ENCODE data around the gene GPR18.
"Not testable (repeated sequence)": the region's sequence is repeated elsewhere in the genome, so short reads cannot be mapped to it uniquely, and the experiment has no call there.

The GPR18 gene

DNA sequence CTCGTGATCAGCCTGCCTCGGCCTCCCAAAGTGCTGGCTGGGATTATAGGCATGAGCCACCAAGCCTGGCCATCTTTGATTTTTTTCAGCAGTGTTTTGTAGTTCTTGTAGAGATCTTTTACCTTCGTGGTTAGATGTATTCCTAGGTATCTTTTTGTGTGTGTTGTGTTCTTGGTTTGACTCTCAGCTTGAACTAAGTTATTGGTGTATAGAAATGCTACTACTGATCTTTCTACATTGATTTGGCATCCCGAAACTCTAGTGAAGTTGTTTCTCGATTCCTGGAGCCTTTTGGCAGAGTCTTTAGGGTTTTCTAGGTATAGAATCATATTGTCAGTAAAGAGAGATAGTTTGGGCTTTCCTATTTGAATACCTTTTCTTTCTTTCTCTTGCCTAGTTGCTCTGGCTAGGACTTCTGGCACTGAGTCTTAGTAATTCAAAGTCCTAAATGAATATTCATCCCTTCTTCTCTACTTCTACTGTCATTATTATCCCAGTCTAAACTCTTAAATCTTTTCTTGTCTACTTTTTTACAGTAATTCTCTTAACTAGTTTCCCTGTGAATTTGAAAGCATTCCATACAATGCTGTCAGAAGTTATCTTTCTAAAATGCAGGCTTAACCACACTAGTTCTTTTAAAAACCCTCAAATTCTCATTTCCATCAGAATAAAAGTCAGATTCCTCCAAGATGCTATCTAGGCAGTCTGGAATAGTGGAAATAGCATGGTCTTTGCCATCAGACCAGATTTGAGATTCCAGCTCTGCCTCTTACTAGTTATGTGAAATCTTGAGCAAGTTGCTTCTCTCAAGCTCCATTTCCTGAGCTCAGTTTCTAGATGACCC is 7.0 kb downstream of the GPR18 start:
- in situ Hi-C loops (cut with HindIII; ENCODE audit: low sequenced_read_pairs): no loop called here
- DNase-seq (ENCODE audit: low read depth, low spot score): no peak
- TF ChIP-seq, protein P1, sequence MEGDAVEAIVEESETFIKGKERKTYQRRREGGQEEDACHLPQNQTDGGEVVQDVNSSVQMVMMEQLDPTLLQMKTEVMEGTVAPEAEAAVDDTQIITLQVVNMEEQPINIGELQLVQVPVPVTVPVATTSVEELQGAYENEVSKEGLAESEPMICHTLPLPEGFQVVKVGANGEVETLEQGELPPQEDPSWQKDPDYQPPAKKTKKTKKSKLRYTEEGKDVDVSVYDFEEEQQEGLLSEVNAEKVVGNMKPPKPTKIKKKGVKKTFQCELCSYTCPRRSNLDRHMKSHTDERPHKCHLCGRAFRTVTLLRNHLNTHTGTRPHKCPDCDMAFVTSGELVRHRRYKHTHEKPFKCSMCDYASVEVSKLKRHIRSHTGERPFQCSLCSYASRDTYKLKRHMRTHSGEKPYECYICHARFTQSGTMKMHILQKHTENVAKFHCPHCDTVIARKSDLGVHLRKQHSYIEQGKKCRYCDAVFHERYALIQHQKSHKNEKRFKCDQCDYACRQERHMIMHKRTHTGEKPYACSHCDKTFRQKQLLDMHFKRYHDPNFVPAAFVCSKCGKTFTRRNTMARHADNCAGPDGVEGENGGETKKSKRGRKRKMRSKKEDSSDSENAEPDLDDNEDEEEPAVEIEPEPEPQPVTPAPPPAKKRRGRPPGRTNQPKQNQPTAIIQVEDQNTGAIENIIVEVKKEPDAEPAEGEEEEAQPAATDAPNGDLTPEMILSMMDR (IDR thresholded peaks at IDR 0.05; ENCODE audit: low read depth, low read length): no peak

GRCh38 chr13:99249606-99250005 is 8.6 kb downstream of the GPR18 start:
- DNase-seq (ENCODE audit: low read depth, low spot score); in situ Hi-C loops (cut with HindIII; ENCODE audit: low sequenced_read_pairs); H3K4me3 ChIP-seq (ENCODE audit: low read depth, low read length): not testable (repeated sequence)

More for the DNA sequence above, 7.0 kb downstream of the GPR18 start:
- H3K4me3 ChIP-seq (ENCODE audit: low read depth, low read length): no peak overlapping the region

DNA sequence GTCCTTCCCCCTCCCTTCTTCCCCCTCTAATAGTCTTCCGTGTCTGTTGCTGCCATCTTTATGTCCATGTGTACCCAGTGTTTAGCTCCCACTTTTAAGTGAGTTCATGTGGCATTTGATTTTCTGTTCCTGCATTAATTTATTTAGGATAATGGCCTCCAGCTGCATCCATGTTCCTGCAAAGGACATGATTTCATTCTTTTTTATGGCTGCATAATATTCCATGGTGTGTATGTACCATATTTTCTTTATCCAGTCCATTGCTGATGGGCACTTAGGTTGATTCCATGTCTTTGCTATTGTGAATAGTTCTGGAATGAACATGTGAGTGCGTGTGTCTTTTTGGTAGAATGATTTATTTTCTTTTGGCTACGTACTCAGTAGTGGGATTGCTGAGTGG is 9.0 kb downstream of the GPR18 start:
- in situ Hi-C loops (cut with HindIII; ENCODE audit: low sequenced_read_pairs); H3K4me3 ChIP-seq (ENCODE audit: low read depth, low read length); DNase-seq (ENCODE audit: low read depth, low spot score): not testable (repeated sequence)

GRCh38 chr13:99246100-99246499 is 12.1 kb downstream of the GPR18 start:
- in situ Hi-C loops (cut with HindIII; ENCODE audit: low sequenced_read_pairs): no loop called here
- TF ChIP-seq, protein P1 (IDR thresholded peaks at IDR 0.05; ENCODE audit: low read depth, low read length): no peak
- H3K4me3 ChIP-seq (ENCODE audit: low read depth, low read length): no peak overlapping the region
- DNase-seq (ENCODE audit: low read depth, low spot score): no peak

DNA sequence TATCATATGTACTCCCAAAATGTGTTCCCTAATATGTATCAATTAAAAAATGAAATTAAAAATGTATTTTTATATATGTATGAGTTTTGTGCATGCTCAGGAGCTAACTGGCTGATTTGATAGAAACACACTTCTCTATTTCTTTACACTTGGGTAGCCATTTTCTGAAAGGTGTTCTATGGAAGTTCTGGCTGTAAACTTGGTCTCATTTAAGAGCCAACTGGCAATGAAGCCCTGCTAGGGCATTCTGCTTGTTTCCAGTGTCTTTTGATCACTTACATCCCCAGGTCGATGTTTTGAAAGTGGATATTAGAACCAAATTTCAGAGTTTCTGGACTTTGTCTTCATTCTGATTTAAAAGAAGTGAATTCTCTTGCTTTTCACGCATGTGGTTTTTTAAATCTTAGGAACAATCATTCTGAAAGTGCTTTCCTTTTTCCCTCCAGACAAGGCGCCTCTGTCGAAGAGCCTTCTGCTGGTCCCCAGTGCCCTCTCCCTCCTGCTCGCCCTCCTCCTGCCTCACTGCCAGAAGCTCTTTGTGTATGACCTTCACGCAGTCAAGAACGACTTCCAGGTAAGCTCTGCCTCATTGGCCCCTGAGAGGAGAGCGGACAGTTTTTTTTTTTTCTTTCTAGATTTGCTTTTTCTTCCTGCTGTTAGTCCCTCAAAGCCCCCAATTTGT is 20.1 kb downstream of the GPR18 start:
- no peak for DNase-seq (ENCODE audit: low read depth, low spot score)

GRCh38 chr13:99231721-99232120 is 26.5 kb downstream of the GPR18 start:
- DNase-seq (ENCODE audit: low read depth, low spot score): no peak
- in situ Hi-C loops (cut with HindIII; ENCODE audit: low sequenced_read_pairs): no loop called here
- H3K4me3 ChIP-seq (ENCODE audit: low read depth, low read length): no peak overlapping the region
- TF ChIP-seq, protein P1 (IDR thresholded peaks at IDR 0.05; ENCODE audit: low read depth, low read length): no peak

More for the DNA sequence above, 20.1 kb downstream of the GPR18 start:
- in situ Hi-C loops (cut with HindIII; ENCODE audit: low sequenced_read_pairs): no loop called here
- TF ChIP-seq, protein P1 (IDR thresholded peaks at IDR 0.05; ENCODE audit: low read depth, low read length): no peak
- no peak overlapping the region for H3K4me3 ChIP-seq (ENCODE audit: low read depth, low read length)

DNA sequence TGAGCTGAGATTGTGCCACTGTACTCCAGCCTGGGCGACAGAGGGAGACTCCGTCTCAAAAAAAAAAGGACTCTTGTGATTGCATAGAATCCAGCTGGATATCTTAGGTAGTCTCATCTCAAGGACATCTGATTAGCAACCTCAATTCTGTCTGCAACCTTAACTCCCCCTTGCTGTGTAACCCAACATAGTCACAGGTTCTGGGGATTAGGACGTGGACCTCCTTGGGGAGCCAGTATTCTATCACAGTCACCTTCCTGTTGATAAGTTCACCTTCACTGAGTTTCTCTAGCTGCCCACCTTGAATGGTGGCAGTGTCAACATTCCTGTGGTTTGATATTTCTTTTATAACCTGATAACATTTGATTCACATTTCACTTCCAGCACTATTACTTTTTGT is 27.2 kb downstream of the GPR18 start:
- in situ Hi-C loops (cut with HindIII; ENCODE audit: low sequenced_read_pairs): no loop called here
- no peak for DNase-seq (ENCODE audit: low read depth, low spot score)
- TF ChIP-seq, protein P1 (IDR thresholded peaks at IDR 0.05; ENCODE audit: low read depth, low read length): no peak
- no peak overlapping the region for H3K4me3 ChIP-seq (ENCODE audit: low read depth, low read length)

- in situ Hi-C loops (cut with HindIII; ENCODE audit: low sequenced_read_pairs); H3K4me3 ChIP-seq (ENCODE audit: low read depth, low read length); DNase-seq (ENCODE audit: low read depth, low spot score): not testable (repeated sequence)
Observed at GRCh38 chr13:99230588-99230987, 27.6 kb downstream of the GPR18 start.
